Keratinocyte (primary cell): Measurements from ENCODE around the gene KLHL34.

Experiments used
- CTCF ChIP-seq, 3 experiments: IDR thresholded peaks in 1 of 3; conservative IDR thresholded peaks in 1 of 3; optimal IDR thresholded peaks in 1 of 3; 2 replicates in 2 of 3; 3 replicates in 1 of 3; pipeline versions ENCODE3 to v1.5.1; 2011; ENCODE audit warnings: low read length in 3 of 3, mild to moderate bottlenecking in 3 of 3, moderate library complexity in 2 of 3, control low read depth in 1 of 3, inconsistent platforms in 1 of 3; ENCODE audit not compliant: insufficient read depth in 2 of 3; ENCODE audit errors: extremely low read depth in 1 of 3
- EZH2 ChIP-seq: IDR thresholded peaks from one replicate; pipeline ENCODE4 v1.6.1; 2012; ENCODE audit warnings: inconsistent platforms, mild to moderate bottlenecking, low read length, moderate library complexity

- no peak for TF ChIP-seq CTCF (optimal IDR thresholded peaks at IDR 0.05 in 1 of 3, IDR thresholded peaks at IDR 0.05 in 1 of 3, conservative IDR thresholded peaks at IDR 0.05 in 1 of 3; ENCODE audit: extremely low read depth in 1 of 3, insufficient read depth in 2 of 3, low read length in 3 of 3)
- TF ChIP-seq EZH2, result no peak
These were observed 17.8 kb upstream of the KLHL34 start for GRCh38 chrX:21675931-21676330.
